OCI-LY1 (cell line): Measurements from ENCODE around the gene STARD5.

Source experiments
- H2AFZ ChIP-seq: fragments of 200-600 bp; sonication (generic), shearing (Covaris generic); 2 replicates; pipeline ENCODE4 v1.6.0; 2014; ENCODE audit warnings: antibody characterized with exemption, mild to moderate bottlenecking, low read length
- H3F3A ChIP-seq: fragments of 200-600 bp; sonication (generic), shearing (Covaris generic); 2 replicates; pipeline ENCODE4 v1.6.0; 2014; ENCODE audit warnings: mild to moderate bottlenecking, antibody characterized with exemption, low read length, moderate library complexity; ENCODE audit not compliant: insufficient read depth
- H3K27ac ChIP-seq: fragments of 200-600 bp; sonication (generic); 2 replicates; pipeline ENCODE4 v1.5.1; 2014; ENCODE audit warnings: low read length, mixed run types, mild to moderate bottlenecking, low read depth; ENCODE audit not compliant: poor library complexity, severe bottlenecking
- H3K27me3 ChIP-seq: fragments of 200-600 bp; sonication (generic); 2 replicates; pipeline ENCODE4 v1.6.0; 2014; ENCODE audit warnings: antibody characterized with exemption, mild to moderate bottlenecking, low read length, moderate library complexity; ENCODE audit not compliant: insufficient read depth
- H3K36me3 ChIP-seq: fragments of 200-600 bp; sonication (generic); 2 replicates; pipeline ENCODE4 v1.6.1; 2014; ENCODE audit warnings: mild to moderate bottlenecking, antibody characterized with exemption, low read length, moderate library complexity, mixed read lengths; ENCODE audit not compliant: insufficient read depth
- H3K4me1 ChIP-seq: fragments of 200-600 bp; sonication (generic); 2 replicates; pipeline ENCODE4 v1.5.1; 2014; ENCODE audit warnings: mild to moderate bottlenecking, low read length, moderate library complexity; ENCODE audit not compliant: insufficient read depth, severe bottlenecking
- H3K4me2 ChIP-seq: fragments of 200-600 bp; sonication (generic), shearing (Covaris generic); 2 replicates; pipeline ENCODE4 v1.6.1; 2014; ENCODE audit warnings: low read length
- H3K4me3 ChIP-seq: fragments of 200-600 bp; sonication (generic); 2 replicates; pipeline ENCODE4 v1.5.1; 2014; ENCODE audit warnings: low read length, low read depth, mild to moderate bottlenecking, mixed read lengths; ENCODE audit not compliant: poor library complexity, severe bottlenecking
- H3K79me2 ChIP-seq: fragments of 200-600 bp; shearing (Covaris generic); 2 replicates; pipeline ENCODE4 v1.6.1; 2016; ENCODE audit warnings: mixed run types, low read length, mixed read lengths; ENCODE audit not compliant: insufficient read depth
- H3K9ac ChIP-seq: fragments of 200-600 bp; sonication (generic), shearing (Covaris generic); 2 replicates; pipeline ENCODE4 v1.6.1; 2014; ENCODE audit warnings: mild to moderate bottlenecking, low read length, mixed read lengths
- H3K9me2 ChIP-seq: fragments of 200-600 bp; sonication (generic), shearing (Covaris generic); 2 replicates; pipeline ENCODE4 v1.6.1; 2014; ENCODE audit warnings: low read depth, mild to moderate bottlenecking, low read length, mixed read lengths
- H3K9me3 ChIP-seq: fragments of 200-600 bp; shearing (Covaris generic); 2 replicates; pipeline ENCODE4 v1.6.1; 2014; ENCODE audit warnings: low read length, mixed read lengths
- H4K20me1 ChIP-seq: fragments of 200-600 bp; sonication (generic), shearing (Covaris generic); 2 replicates; pipeline ENCODE4 v1.6.0; 2016; ENCODE audit warnings: mild to moderate bottlenecking, low read length; ENCODE audit not compliant: insufficient read depth
- CTCF ChIP-seq: fragments of 200-600 bp; sonication (generic), shearing (Covaris generic); IDR thresholded peaks from 2 replicates; pipeline ENCODE4 v1.5.1; 2017; ENCODE audit warnings: mild to moderate bottlenecking, antibody characterized with exemption, low read length, moderate library complexity, mixed read lengths
- EZH2 ChIP-seq: fragments of 200-600 bp; sonication (generic), shearing (Covaris generic); IDR thresholded peaks from 2 replicates; pipeline ENCODE4 v1.8.0; 2017; ENCODE audit warnings: borderline replicate concordance, mixed run types, mild to moderate bottlenecking, antibody characterized with exemption, low read length, moderate library complexity, mixed read lengths

Gene STARD5

DNA sequence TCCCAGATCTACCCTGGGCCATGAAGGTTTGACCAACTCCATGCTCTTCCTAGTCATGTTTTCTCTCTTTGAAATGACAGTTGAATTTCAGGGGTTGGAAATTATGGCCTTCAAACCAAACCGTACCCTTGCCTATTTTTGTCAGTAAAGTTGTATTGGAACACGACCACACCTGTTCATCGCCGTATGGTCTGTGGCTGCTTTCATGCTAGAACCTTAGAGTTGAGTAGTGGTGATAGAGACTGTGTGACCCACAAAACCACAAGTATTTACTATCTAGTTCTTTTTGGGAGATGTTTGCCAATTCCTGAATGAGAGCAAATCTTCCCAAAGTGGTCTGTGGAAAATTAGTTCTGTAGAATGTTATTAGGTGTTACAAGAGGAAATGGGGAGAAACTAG, 24.0 kb upstream of the STARD5 start:
- Histone ChIP-seq H3K27me3 (no peaks in the 10 kb centered on the region), H3K4me3 (no peak overlapping the region), H3K9ac (no peak overlapping the region), H3K9me2 (no peaks in the 10 kb centered on the region), H3K79me2 (no peaks in the 10 kb centered on the region), H4K20me1 (no peaks in the 10 kb centered on the region), H2AFZ (no peak overlapping the region), H3F3A (no peaks in the 10 kb centered on the region), H3K9me3 (no peaks in the 10 kb centered on the region), H3K4me2 (no peak overlapping the region), H3K4me1 (no peaks in the 10 kb centered on the region), H3K27ac (no peak overlapping the region), H3K36me3 (no peaks in the 10 kb centered on the region)
- TF ChIP-seq CTCF (no peak), EZH2 (no peak)

GRCh38 chr15:81346611-81347010, 22.7 kb upstream of the STARD5 start:
- Histone ChIP-seq H3K36me3 (no peaks in the 10 kb centered on the region), H3K27ac (no peak overlapping the region), H4K20me1 (no peaks in the 10 kb centered on the region), H3K4me3 (no peak overlapping the region), H3K9me3 (no peaks in the 10 kb centered on the region), H2AFZ (no peak overlapping the region), H3K4me2 (no peak overlapping the region), H3K27me3 (no peaks in the 10 kb centered on the region), H3K9me2 (no peaks in the 10 kb centered on the region), H3K79me2 (no peaks in the 10 kb centered on the region), H3K4me1 (no peaks in the 10 kb centered on the region), H3F3A (no peaks in the 10 kb centered on the region), H3K9ac (no peak overlapping the region)
- TF ChIP-seq EZH2 = no peak
- no peak for TF ChIP-seq CTCF

GRCh38 chr15:81343371-81343770, 19.4 kb upstream of the STARD5 start:
- Histone ChIP-seq H3K36me3 (no peaks in the 10 kb centered on the region), H4K20me1 (no peaks in the 10 kb centered on the region), H3K4me1 (no peaks in the 10 kb centered on the region), H3K4me3 (no peak overlapping the region), H3K27ac (no peak overlapping the region), H3K9me3 (no peaks in the 10 kb centered on the region), H3K27me3 (no peaks in the 10 kb centered on the region), H3K9me2 (no peaks in the 10 kb centered on the region), H3K9ac (no peak overlapping the region), H3K4me2 (no peak overlapping the region), H2AFZ (no peak overlapping the region), H3F3A (no peaks in the 10 kb centered on the region), H3K79me2 (no peaks in the 10 kb centered on the region)
- no peak for TF ChIP-seq CTCF
- TF ChIP-seq EZH2 = no peak
